T-helper 1 cell (primary cell): ENCODE data around the gene SCPEP1.

Experiments
- DNase-seq, 5 donors: peaks; one replicate each; pipeline ENCODE4 v3.0.0-alpha.2; 2012 to 2020

Gene SCPEP1

DNA sequence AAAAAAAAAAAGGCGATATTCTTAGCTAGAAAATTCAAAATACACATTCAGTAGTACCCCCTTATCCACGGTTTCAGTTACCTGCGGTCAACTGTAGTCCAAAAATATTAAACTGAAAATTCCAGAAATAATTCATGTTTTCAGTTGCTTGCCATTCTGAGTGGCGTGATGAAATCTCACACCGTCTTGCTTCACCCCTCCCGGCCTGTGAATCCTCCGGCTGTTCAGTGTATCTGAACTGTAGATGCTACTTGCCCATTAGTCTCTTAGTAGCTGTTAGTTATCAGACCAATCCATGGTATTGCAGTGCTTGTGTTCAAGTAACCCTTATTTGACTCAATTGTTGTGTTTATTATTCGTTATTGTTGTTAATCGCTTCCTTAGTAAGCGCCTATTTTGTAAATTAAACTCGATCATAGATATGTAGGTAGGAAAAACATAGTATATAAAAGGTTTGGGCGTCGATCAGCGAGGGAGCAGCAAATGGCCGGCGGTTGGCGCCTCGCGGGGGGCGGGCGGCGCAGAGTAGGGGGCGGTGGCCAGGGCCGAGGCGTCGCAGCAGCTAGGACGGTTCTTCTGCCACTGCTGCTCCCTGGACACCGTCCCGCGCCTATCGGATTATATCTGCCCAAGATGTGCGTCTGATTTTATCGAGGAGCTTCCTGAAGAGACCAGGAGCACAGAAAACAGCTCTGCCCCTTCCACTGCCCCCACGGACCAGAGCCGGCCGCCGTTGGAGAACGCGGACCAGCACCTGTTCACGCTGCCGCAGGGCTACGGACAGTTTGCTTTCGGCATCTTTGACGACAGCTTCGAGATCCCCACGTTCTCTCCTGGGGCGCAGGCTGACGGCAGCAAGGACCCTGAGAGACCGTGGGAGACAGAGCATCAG lies 67.3 kb downstream of the SCPEP1 start:
- DNase-seq: no peak

DNA sequence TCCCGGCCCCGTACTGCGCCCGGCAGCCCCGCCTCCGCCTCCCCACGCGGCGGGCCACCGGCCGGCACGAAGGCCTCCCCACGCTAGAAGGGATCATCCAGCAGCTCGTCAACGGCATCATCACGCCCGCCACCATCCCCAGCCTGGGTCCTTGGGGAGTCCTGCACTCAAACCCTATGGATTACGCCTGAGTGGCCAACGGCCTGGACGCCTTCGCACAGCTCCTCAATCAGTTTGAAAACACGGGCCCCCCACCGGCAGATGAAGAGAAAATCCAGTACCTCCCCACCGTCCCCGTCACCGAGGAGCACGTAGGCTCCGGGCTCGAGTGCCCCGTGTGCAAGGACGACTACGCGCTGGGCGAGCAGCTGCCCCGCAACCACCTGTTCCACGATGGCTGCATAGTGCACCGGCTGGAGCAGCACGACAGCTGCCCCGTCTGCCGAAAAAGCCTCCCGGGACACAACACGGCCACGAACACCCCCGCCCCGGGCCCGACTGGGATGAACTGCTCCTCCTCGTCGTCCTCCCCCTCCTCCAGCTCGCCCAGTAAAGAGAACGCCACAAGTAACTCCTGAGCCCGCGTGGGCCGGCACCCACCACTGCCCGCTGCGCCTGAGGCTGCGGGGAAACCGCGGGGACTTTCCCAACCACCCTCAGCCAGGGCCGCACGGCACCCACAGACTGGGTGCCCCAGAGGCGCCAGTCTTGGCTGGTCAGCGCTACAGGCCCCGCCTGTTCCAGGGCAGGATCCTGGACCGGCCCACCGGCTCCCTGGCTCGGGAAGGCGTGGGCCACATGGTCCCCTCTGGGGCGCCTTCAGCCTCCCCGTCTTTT lies 68.2 kb downstream of the SCPEP1 start:
- DNase-seq: peak in 2 of 5 donors; percentile 9 to 29

DNA sequence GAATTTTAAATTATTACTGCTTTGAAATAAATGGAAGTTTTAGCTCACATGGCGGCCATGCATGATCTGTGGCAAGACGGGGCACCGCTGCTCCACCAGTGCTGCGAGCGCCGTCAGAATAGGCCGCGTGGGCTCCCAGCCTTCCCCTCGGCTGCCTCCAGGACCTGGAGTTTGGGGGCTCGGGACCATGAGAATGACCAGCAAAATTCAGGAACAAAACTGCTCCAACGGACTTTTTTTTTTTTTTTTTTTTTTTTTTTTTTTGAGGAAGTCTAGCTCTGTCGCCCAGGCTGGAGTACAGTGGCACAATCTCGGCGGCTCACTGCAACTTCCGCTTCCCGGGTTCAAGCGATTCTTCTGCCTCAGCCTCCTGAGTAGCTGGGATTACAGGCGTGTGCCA lies 68.8 kb downstream of the SCPEP1 start:
- DNase-seq: no peak

DNA sequence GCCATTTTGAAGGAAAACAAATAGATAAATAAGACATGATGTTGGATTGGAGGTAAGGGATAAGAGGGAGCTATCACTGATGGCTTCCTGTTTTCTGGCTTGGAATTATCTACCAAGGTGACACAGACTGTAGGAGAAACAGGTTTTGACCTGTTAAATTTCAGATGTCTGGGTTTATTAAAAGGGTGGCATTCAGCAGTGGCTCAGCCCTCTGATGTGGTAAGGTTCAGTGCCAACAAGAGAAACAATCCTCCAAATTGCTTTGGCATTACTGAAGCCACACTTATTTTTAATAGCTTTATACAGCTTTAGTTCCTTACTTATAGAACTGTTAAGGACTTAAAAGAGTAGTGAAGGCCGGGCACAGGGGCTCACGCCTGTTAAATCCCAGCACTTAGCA lies 70.2 kb downstream of the SCPEP1 start:
- no peak for DNase-seq

DNA sequence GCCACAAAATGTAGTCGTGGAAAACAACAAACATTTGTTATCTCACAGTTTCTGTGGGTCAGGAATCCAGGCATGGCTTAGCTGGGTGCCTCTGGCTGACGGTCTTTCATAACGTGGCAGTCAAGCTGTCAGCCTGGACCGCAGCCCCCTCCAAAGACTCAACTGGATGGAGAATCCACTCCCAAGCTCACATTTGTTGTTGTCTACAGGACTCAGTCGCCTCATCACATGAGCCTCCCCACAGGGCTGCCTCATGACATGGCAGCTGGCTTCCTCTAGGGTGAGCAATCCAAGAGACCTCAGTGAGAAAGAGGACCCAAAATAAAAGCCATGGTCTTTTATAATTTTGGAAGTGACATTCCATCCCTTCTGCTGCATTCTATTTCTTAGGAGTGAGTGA lies 72.4 kb downstream of the SCPEP1 start:
- DNase-seq: no peak

DNA sequence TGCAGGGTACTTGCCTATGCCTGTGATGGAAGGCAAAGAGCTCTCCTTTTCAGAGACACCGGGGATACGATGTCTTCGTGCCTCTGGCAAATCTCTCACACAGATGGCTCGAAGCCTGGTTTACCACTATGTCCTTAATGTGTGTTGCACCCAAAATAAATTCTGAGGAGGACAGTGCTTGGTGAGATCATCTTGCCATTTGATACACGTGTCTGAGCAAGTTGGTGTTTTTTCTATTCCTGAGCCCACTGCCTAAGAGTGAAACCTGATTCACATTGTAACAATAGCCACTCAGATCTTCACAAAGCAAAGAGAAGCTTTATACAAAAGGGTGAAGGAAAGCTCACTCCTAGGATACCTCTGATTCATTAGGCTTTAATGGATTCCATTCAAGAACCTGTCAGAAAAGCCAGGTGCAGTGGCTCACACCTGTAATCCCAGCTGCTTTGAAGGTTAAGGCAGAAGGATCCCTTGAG lies 74.0 kb downstream of the SCPEP1 start:
- DNase-seq: no peak
